Measurements from ENCODE around the gene KYNU. TPM values are rescaled to one million over a fixed set of nuclear protein-coding genes. Genes with fewer than 3 reads are reported as not detected.

Gene KYNU
- total RNA-seq, 1 donor from 2014 or later = 34.5 TPM

GRCh38 chr2:143075711-143076110, 198.2 kb downstream of the KYNU start:
- intact Hi-C loops (cut with DNase I) = no loop called here
- ATAC-seq (no peak), DNase-seq (no peak)
- Histone ChIP-seq H3K27me3 (no peaks in the 10 kb centered on the region), H3K4me1 (no peaks in the 10 kb centered on the region), H3K4me3 (no peak overlapping the region), H3K27ac (no peak overlapping the region), H3K9me3 (no peaks in the 10 kb centered on the region), H3K36me3 (no peaks in the 10 kb centered on the region)
- TF ChIP-seq, protein P1, sequence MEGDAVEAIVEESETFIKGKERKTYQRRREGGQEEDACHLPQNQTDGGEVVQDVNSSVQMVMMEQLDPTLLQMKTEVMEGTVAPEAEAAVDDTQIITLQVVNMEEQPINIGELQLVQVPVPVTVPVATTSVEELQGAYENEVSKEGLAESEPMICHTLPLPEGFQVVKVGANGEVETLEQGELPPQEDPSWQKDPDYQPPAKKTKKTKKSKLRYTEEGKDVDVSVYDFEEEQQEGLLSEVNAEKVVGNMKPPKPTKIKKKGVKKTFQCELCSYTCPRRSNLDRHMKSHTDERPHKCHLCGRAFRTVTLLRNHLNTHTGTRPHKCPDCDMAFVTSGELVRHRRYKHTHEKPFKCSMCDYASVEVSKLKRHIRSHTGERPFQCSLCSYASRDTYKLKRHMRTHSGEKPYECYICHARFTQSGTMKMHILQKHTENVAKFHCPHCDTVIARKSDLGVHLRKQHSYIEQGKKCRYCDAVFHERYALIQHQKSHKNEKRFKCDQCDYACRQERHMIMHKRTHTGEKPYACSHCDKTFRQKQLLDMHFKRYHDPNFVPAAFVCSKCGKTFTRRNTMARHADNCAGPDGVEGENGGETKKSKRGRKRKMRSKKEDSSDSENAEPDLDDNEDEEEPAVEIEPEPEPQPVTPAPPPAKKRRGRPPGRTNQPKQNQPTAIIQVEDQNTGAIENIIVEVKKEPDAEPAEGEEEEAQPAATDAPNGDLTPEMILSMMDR (IDR thresholded peaks at IDR 0.05) = no peak

DNA sequence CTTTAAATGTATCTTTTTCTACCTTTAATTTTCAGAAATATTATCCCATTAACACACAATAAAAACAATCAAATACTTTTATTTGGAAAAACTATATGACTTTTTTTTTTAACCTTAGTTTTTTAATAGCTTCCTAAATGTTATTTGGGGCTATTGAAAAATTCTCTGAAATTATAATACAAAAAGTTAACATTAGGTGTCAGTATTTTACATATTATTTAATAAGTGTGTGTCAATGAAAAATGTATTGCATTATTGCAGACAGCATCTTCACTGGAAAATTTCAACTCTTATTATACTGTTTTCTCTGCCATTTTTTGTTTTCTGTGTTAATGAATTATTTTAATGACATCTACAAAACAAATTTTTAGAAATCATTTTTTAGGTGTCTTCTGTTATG, 200.6 kb downstream of the KYNU start:
- Histone ChIP-seq H3K36me3 (no peaks in the 10 kb centered on the region), H3K9me3 (no peaks in the 10 kb centered on the region), H3K27me3 (no peaks in the 10 kb centered on the region), H3K27ac (no peak overlapping the region), H3K4me1 (no peaks in the 10 kb centered on the region), H3K4me3 (no peak overlapping the region)
- intact Hi-C loops (cut with DNase I) = no loop called here
- DNase-seq (no peak), ATAC-seq (no peak)
- TF ChIP-seq, protein P1 (IDR thresholded peaks at IDR 0.05) = no peak

DNA sequence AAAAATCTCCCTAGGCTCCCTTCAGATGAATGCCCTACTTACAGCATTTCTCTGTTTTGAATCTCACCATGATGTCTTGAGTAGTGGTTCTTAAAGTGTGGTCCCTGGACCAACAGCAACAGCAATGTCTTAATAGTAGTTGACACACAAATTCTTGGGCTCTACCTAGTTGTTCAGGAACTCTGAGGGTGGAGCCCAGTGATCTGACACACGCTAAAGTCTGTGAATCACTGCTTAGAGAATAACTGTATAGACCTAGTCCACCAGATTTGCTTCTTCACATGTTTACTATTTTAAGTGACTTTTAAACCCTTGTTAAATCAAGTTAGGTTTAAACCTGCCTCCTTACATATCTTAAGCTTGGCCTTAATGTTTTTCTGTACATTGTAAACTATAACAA, 204.2 kb downstream of the KYNU start:
- Histone ChIP-seq H3K4me1 (no peaks in the 10 kb centered on the region), H3K36me3 (no peaks in the 10 kb centered on the region), H3K4me3 (no peak overlapping the region), H3K27me3 (no peaks in the 10 kb centered on the region), H3K9me3 (no peaks in the 10 kb centered on the region), H3K27ac (no peak overlapping the region)
- DNase-seq (no peak), ATAC-seq (no peak)
- TF ChIP-seq, protein P1 (IDR thresholded peaks at IDR 0.05) = no peak
- intact Hi-C loops (cut with DNase I) = no loop called here

DNA sequence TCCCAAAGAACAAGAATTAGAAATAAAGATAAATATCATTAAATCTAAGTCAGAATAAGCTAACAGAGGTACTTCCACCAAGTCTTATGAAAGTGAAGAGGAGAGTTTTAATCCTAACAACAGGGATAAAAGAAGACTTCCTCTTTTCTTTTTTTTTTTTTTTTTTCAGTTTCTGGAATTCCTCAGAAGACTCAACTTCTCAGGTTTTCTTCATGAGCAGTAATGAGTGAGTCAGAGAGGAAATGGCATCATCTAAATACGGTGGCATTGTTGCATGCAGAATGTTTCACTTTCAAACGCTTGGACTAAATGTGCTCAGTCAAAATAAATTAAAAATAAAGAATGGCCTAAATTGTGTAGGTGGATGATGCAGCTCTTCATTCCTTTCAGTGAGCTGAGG, 206.2 kb downstream of the KYNU start:
- no peak overlapping the region for H3K27ac ChIP-seq
- TF ChIP-seq, protein P1 (IDR thresholded peaks at IDR 0.05) = no peak
- H3K9me3 ChIP-seq = no peaks in the 10 kb centered on the region
- DNase-seq (no peak), ATAC-seq (peak; percentile 69)
- no peak overlapping the region for H3K4me3 ChIP-seq
- intact Hi-C loops (cut with DNase I) = no loop called here
- H3K36me3 ChIP-seq = no peaks in the 10 kb centered on the region
- no peaks in the 10 kb centered on the region for H3K4me1 ChIP-seq
- no peaks in the 10 kb centered on the region for H3K27me3 ChIP-seq

GRCh38 chr2:143084462-143084861, 207.0 kb downstream of the KYNU start:
- Histone ChIP-seq H3K36me3 (no peaks in the 10 kb centered on the region), H3K4me1 (no peaks in the 10 kb centered on the region), H3K9me3 (no peaks in the 10 kb centered on the region), H3K27me3 (no peaks in the 10 kb centered on the region), H3K27ac (no peak overlapping the region), H3K4me3 (no peak overlapping the region)
- DNase-seq (no peak), ATAC-seq (no peak)
- TF ChIP-seq, protein P1 (IDR thresholded peaks at IDR 0.05) = no peak
- intact Hi-C loops (cut with DNase I) = no loop called here

GRCh38 chr2:143085125-143085784, 207.8 kb downstream of the KYNU start:
- intact Hi-C loops (cut with DNase I) = no loop called here
- H3K27ac ChIP-seq = no peak overlapping the region
- H3K27me3 ChIP-seq = no peaks in the 10 kb centered on the region
- ATAC-seq (no peak), DNase-seq (no peak)
- TF ChIP-seq, protein P1 (IDR thresholded peaks at IDR 0.05) = no peak
- H3K9me3 ChIP-seq = no peaks in the 10 kb centered on the region
- no peaks in the 10 kb centered on the region for H3K4me1 ChIP-seq
- H3K36me3 ChIP-seq = no peaks in the 10 kb centered on the region
- no peak overlapping the region for H3K4me3 ChIP-seq
